GM12878 (cell line): ENCODE data around the gene NR6A1. TPM values are rescaled to one million over a fixed set of nuclear protein-coding genes. Genes with fewer than 3 reads are reported as not detected.

Experiments
- ATAC-seq: fragments of 200-7000 bp; cut with Tn5 transposase; 3 replicates; pipeline ENCODE4 v1.9.1; 2020; ENCODE audit warnings: mild to moderate bottlenecking, moderate library complexity
- BruUV-seq: library from RNA; stranded (reverse); fragments of 400-500 nt; replicated peaks from 2 replicates; lab custom pipeline; 2021; lab: Mats Ljungman, UMichigan
- CTCF ChIA-PET: fragments of 300-600 bp; sonication (Branson Sonifier 250); formaldehyde crosslinking; extraction: SDS; loops from one replicate; lab custom pipeline; 2021; ENCODE audit warnings: inconsistent platforms; lab: Yijun Ruan, JAX
- POLR2A ChIA-PET: fragments of 350-600 bp; formaldehyde crosslinking; extraction: SDS; loops from one replicate; lab custom pipeline; 2021; ENCODE audit warnings: inconsistent platforms; lab: Charles Lee
- RAD21 ChIA-PET: fragments of 300-600 bp; sonication (Branson Sonifier 250); formaldehyde crosslinking; loops from one replicate; lab custom pipeline; 2023; ENCODE audit warnings: antibody characterized with exemption; ENCODE audit not compliant: unreplicated experiment; lab: Charles Lee
- SMC1A ChIA-PET: fragments of 300-600 bp; sonication (Branson Sonifier 250); formaldehyde crosslinking; loops from one replicate; lab custom pipeline; 2023; ENCODE audit not compliant: unreplicated experiment, uncharacterized antibody; lab: Charles Lee
- DNase-seq: peaks from one replicate; pipeline ENCODE4 v3.0.0-alpha.2; 2011; ENCODE audit warnings: low read depth, low spot score
- FAIRE-seq: peaks from 3 replicates; lab custom pipeline; 2011; peaks lifted over from hg19 to GRCh38; lab: Jason Lieb, UNC
- H2AFZ ChIP-seq: 2 replicates; pipeline ENCODE4 v1.6.0; 2011; ENCODE audit warnings: low read depth, low read length, control low read depth; ENCODE audit not compliant: control insufficient read depth
- H3K27ac ChIP-seq: 2 replicates; pipeline ENCODE4 v1.5.1; 2011; ENCODE audit warnings: control low read depth; ENCODE audit not compliant: control insufficient read depth, insufficient read depth
- H3K27me3 ChIP-seq, 2 experiments: replicated peaks in 1 of 2; 2 replicates each; pipeline versions ENCODE4 v1.6.0 to v1.6.1; 2011; ENCODE audit warnings: low read length in 1 of 2; ENCODE audit not compliant: control insufficient read depth in 2 of 2, insufficient read depth in 2 of 2
- H3K36me3 ChIP-seq, 2 experiments: 2 replicates each; pipeline ENCODE4 v1.5.1; 2011; ENCODE audit warnings: low read length in 1 of 2; ENCODE audit not compliant: control insufficient read depth in 2 of 2, insufficient read depth in 2 of 2
- H3K4me1 ChIP-seq: 2 replicates; pipeline ENCODE4 v1.6.1; 2011; ENCODE audit warnings: mild to moderate bottlenecking, low read length, moderate library complexity, mixed read lengths; ENCODE audit not compliant: control insufficient read depth, insufficient read depth
- H3K4me2 ChIP-seq: 2 replicates; pipeline ENCODE4 v1.6.0; 2011; ENCODE audit warnings: control low read depth; ENCODE audit not compliant: control insufficient read depth, insufficient read depth
- H3K4me3 ChIP-seq: fragments of 200-600 bp; sonication (generic); 2 replicates; pipeline ENCODE4 v1.5.1; 2016
- H3K79me2 ChIP-seq: 2 replicates; pipeline ENCODE4 v1.6.0; 2011; ENCODE audit warnings: low read length; ENCODE audit not compliant: control insufficient read depth, insufficient read depth
- H3K9ac ChIP-seq: 2 replicates; pipeline ENCODE4 v1.8.0; 2011; ENCODE audit warnings: low read length, control low read depth, mixed read lengths; ENCODE audit not compliant: control insufficient read depth, insufficient read depth
- H3K9me3 ChIP-seq: replicated peaks from 3 replicates; pipeline ENCODE4 v1.5.1; 2011; ENCODE audit warnings: mild to moderate bottlenecking, low read length; ENCODE audit not compliant: control insufficient read depth, insufficient read depth
- H4K20me1 ChIP-seq: 2 replicates; pipeline ENCODE4 v1.6.0; 2011; ENCODE audit not compliant: control insufficient read depth, insufficient read depth
- CBX3 ChIP-seq: fragments of 200-600 bp; sonication (generic); IDR thresholded peaks from 2 replicates; pipeline ENCODE4 v1.6.1; 2016; ENCODE audit warnings: low read depth, borderline replicate concordance
- DPF2 ChIP-seq: fragments of 450-650 bp; IDR thresholded peaks from 2 replicates; pipeline ENCODE4 v1.6.1; 2017; ENCODE audit warnings: mild to moderate bottlenecking
- E4F1 ChIP-seq: fragments of 450-650 bp; IDR thresholded peaks from 2 replicates; pipeline ENCODE4 v1.6.1; 2018; ENCODE audit warnings: borderline replicate concordance, mild to moderate bottlenecking; ENCODE audit not compliant: partially characterized antibody
- HCFC1 ChIP-seq: fragments of 150-350 bp; IDR thresholded peaks from 2 replicates; pipeline ENCODE4 v1.6.1; 2014; ENCODE audit warnings: low read length
- IKZF1 ChIP-seq: fragments of 450-650 bp; conservative IDR thresholded peaks from 2 replicates; pipeline ENCODE4 v1.6.1; 2017; ENCODE audit warnings: antibody characterized with exemption, mild to moderate bottlenecking
- KLF5 ChIP-seq: fragments of 450-650 bp; IDR thresholded peaks from 2 replicates; pipeline ENCODE4 v1.6.1; 2014; ENCODE audit warnings: mild to moderate bottlenecking; ENCODE audit not compliant: partially characterized antibody
- MEF2B ChIP-seq: fragments of 450-650 bp; IDR thresholded peaks from 2 replicates; pipeline ENCODE4 v1.6.1; 2018; ENCODE audit warnings: mild to moderate bottlenecking, moderate library complexity; ENCODE audit not compliant: partially characterized antibody, poor library complexity, severe bottlenecking
- MTA3 ChIP-seq: IDR thresholded peaks from 2 replicates; pipeline ENCODE4 v1.6.1; 2012; ENCODE audit warnings: low read length, inconsistent platforms, borderline replicate concordance
- MYB ChIP-seq: fragments of 150-350 bp; IDR thresholded peaks from 2 replicates; pipeline ENCODE4 v1.6.1; 2014; ENCODE audit warnings: mild to moderate bottlenecking, low read depth, low read length, borderline replicate concordance
- NFIC ChIP-seq: IDR thresholded peaks from 2 replicates; pipeline ENCODE4 v1.6.1; 2012; ENCODE audit warnings: low read depth, mild to moderate bottlenecking, inconsistent platforms, low read length, moderate library complexity
- NFYA ChIP-seq: IDR thresholded peaks from 2 replicates; pipeline ENCODE4 v1.6.1; 2011; ENCODE audit warnings: low read depth, mild to moderate bottlenecking, low read length, improper control_type of control experiment, borderline replicate concordance
- RAD21 ChIP-seq: IDR thresholded peaks from 2 replicates; pipeline ENCODE4 v1.6.1; 2011; ENCODE audit warnings: mild to moderate bottlenecking, low read depth, low read length, moderate library complexity; ENCODE audit not compliant: insufficient read depth
- SREBF2 ChIP-seq: IDR thresholded peaks from 2 replicates; pipeline ENCODE4 v1.6.1; 2012; ENCODE audit warnings: mild to moderate bottlenecking, low read length
- STAT1 ChIP-seq: fragments of 450-650 bp; conservative IDR thresholded peaks from 2 replicates; pipeline ENCODE4 v1.6.1; 2014; ENCODE audit warnings: antibody characterized with exemption, mild to moderate bottlenecking
- TCF12 ChIP-seq: IDR thresholded peaks from 2 replicates; pipeline ENCODE4 v1.6.1; 2011; ENCODE audit warnings: low read depth, mild to moderate bottlenecking, low read length
- USF1 ChIP-seq: IDR thresholded peaks from 2 replicates; pipeline ENCODE4 v1.6.1; 2011; ENCODE audit warnings: borderline replicate concordance, low read depth, mild to moderate bottlenecking, moderate library complexity, mixed read lengths, low read length; ENCODE audit not compliant: insufficient read depth; ENCODE audit errors: extremely low read length
- WGBS: methylation state at CpG from one replicate; pipeline ENCODE4 v1.1.6; 2016; ENCODE audit warnings: low lambda C conversion rate; ENCODE audit not compliant: insufficient replicate concordance, insufficient coverage; ENCODE audit errors: missing lambda C conversion rate; 5-methylcytosine and 5-hydroxymethylcytosine counted together
- in situ Hi-C: fragments of 300-500 bp; cut with MboI; formaldehyde crosslinking; loops from 9 replicates; pipeline ENCODE4 v1.14.3; 2018; ENCODE audit warnings: mixed read lengths
- intact Hi-C: fragments of 100-400 bp; cut with micrococcal nuclease; formaldehyde crosslinking; loops from one replicate; pipeline ENCODE4 v1.14.2; 2022; ENCODE audit not compliant: unreplicated experiment
- polyA plus RNA-seq, 11 experiments: library from polyadenylated mRNA; depleted of rRNA in 4 of 11; unstranded in 6 of 11; stranded (reverse) in 5 of 11; fragments of >200 nt; fragmentation: Nextera tagmentation in 4 of 11; fragmentation: Illumina TruSeq in 1 of 11; extraction: Ambion mirVana in 4 of 11; extraction: Trizol in 1 of 11; gene quantifications; 1 replicate in 1 of 11; 2 replicates in 10 of 11; pipeline versions ENCODE4 v1.2.1 to v1.2.3, GENCODE V29; 2011 to 2016; ENCODE audit warnings: inconsistent platforms in 2 of 11, missing spikeins in 2 of 11, low read depth in 1 of 11
- total RNA-seq, 4 experiments: library from RNA; depleted of rRNA in 3 of 4; stranded (reverse); fragments of >200 nt in 3 of 4; fragmentation: Illumina TruSeq in 1 of 4; extraction: Trizol in 1 of 4; gene quantifications; 2 replicates each; pipeline versions ENCODE4 v1.2.1 to v1.2.3, GENCODE V29; 2013 to 2021

NR6A1 gene
- total and polyA plus RNA-seq, 10 of the 15 experiments (the other 5 are each of a cell fraction or from before 2014, with no cell fraction given) = 1.2 to 9.2 (median 4.6) TPM

- FAIRE-seq (no peak), DNase-seq (no peak), ATAC-seq (no peak)
- Histone ChIP-seq H3K4me3 (no peak overlapping the region), H3K4me2 (no peak overlapping the region), H3K9ac (no peak overlapping the region), H3K27me3 (no peaks in the 10 kb centered on the region; a peak in 1 of 4 replicates), H3K36me3 (no peaks in the 10 kb centered on the region), H2AFZ (no peak overlapping the region), H3K79me2 (no peaks in the 10 kb centered on the region), H3K27ac (no peak overlapping the region), H3K4me1 (no peaks in the 10 kb centered on the region), H3K9me3 (no peaks in the 10 kb centered on the region), H4K20me1 (no peaks in the 10 kb centered on the region)
- RAD21 ChIA-PET = no interaction called here
- CTCF ChIA-PET = interaction anchor here (0.6 to 2.2 kb wide), 3 partner anchors 30 to 64 kb away, joined by 3 to 6 read pairs (median 3); partner anchors contain the start of gene WDR38
- SMC1A ChIA-PET = interaction anchor here (0.7 to 1.8 kb wide), 4 partner anchors 10 to 63 kb away, joined by 3 to 8 read pairs (median 6); partner anchors contain the start of gene OLFML2A
- POLR2A ChIA-PET = no interaction called here
- BruUV-seq = no TSS peak
- in situ Hi-C loops = no loop called here
- intact Hi-C loops = no loop called here
- WGBS = 48% methylated on average over 2 of the region's 2 CpGs
- TF ChIP-seq MEF2B = no peak
- no peak for TF ChIP-seq RAD21
- no peak for TF ChIP-seq USF1
- TF ChIP-seq IKZF1 = no peak
- TF ChIP-seq DPF2 = no peak
- no peak for TF ChIP-seq E4F1
- no peak for TF ChIP-seq STAT1
- no peak for TF ChIP-seq NFIC
- TF ChIP-seq TCF12 = no peak
- TF ChIP-seq NFYA = no peak
- TF ChIP-seq HCFC1 = no peak
- no peak for TF ChIP-seq MTA3
- TF ChIP-seq MYB = no peak
- no peak for TF ChIP-seq CBX3
- no peak for TF ChIP-seq KLF5
- no peak for TF ChIP-seq SREBF2
Observed at GRCh38 chr9:124789531-124789930, 18.4 kb upstream of the NR6A1 start.
